IMR-90 (cell line): Measurements from ENCODE around the gene GREB1L.

Experiments
- MAFK ChIP-seq: IDR thresholded peaks from 2 replicates; pipeline ENCODE4 v1.6.1; 2012; ENCODE audit warnings: low read depth, low read length, improper control_type of control experiment
- POLR2A ChIP-seq: IDR thresholded peaks from 2 replicates; pipeline ENCODE4 v1.6.1; 2012; ENCODE audit warnings: mild to moderate bottlenecking, low read depth, low read length
- SMC3 ChIP-seq: fragments of 150-350 bp; IDR thresholded peaks from 2 replicates; pipeline ENCODE4 v1.6.1; 2016; ENCODE audit warnings: low read depth, mild to moderate bottlenecking, antibody characterized with exemption, low read length, moderate library complexity

GRCh38 chr18:21513292-21513691 is 271.3 kb downstream of the GREB1L start:
- no peak for TF ChIP-seq SMC3
- TF ChIP-seq POLR2A, result no peak
- no peak for TF ChIP-seq MAFK
